Ureter (tissue), 1 donor: ENCODE results near the gene WDSUB1. TPM values are rescaled to one million over a fixed set of nuclear protein-coding genes. Genes with fewer than 3 reads are reported as not detected.

Source experiments
- DNase-seq: peaks from one replicate; pipeline ENCODE4 v3.0.0-alpha.2; 2020; ENCODE audit warnings: low spot score
- total RNA-seq: library from RNA; stranded (reverse); gene quantifications from one replicate; pipeline ENCODE4 v1.2.4, GENCODE V29; 2023
- donor health status: DM: yes; HTN: yes; CAD: no.

The WDSUB1 gene
- total RNA-seq, 1 donor from 2014 or later: 12.8 TPM

- no peak for DNase-seq
These were observed 87.3 kb downstream of the WDSUB1 start for GRCh38 chr2:159199236-159199635.

DNA sequence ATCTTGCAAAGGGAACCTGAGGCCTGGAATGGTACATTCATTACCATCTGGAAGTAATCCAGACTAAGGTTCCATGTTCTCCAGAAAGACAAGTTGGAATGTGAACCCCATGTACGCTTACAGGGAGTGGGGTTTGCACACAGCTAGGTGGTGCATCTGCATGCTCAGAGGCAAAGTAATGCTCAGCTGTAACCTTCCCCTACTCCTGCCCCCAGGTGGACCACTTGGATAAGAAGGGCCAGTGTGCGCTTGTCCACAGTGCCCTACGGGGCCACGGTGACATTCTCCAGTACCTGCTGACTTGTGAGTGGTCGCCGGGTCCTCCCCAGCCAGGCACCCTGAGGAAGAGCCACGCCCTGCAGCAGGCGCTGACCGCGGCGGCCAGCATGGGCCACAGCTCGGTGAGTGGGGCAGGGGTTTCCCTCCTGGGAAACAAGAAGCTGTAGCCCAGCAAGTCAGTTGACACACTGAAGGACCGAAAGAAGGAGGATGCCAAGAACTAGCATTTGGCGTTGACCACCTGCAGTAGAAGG, 90.0 kb downstream of the WDSUB1 start:
- no peak for DNase-seq

DNA sequence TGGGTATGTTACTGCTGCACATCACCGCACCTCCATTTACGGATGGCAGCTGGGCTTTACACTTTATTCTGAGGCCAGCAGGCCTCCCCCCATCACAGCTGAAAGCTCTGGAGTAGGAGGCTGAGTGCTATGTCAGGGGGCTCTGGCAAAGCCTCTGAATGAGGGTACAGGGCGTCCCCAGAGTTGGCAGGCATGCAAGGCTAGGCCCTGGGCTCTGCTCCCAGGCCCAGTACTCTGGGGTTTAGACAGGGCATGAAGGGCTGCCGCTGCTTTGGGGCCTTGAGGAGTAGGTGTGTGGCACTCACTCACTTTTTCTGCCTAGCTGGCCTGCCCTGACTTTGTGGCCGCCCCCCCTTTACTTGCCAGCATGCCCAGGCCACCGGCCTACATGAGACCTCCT, 90.8 kb downstream of the WDSUB1 start:
- DNase-seq: no peak

GRCh38 chr2:159194241-159194640, 92.3 kb downstream of the WDSUB1 start:
- DNase-seq: no peak

GRCh38 chr2:159193791-159194190, 92.7 kb downstream of the WDSUB1 start:
- DNase-seq: no peak

DNA sequence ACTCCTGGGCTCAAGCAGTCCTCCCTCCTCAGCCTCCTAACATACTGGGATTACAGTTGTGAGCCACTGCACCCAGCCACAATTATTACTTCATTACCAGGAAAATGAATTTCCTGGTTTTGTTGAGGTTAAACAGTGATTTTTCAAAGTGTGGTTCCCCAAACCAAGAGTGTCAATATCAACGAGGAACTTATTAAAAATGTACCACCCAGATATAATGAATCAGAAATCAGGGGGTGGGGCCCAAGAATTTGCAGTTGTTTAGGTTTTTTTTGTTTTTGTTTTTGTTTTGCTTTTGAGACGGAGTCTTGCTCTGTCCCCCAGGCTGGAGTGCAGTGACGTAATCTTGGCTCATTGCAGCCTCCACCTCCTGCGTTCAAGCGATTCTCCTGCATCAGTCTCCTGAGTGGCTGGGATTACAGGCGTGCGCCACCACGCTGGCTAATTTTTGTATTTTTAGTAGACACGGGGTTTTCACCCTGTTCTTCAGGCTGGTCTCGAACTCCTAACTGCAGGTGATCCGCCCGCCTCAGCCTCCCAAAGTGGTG, 94.1 kb downstream of the WDSUB1 start:
- no peak for DNase-seq

DNA sequence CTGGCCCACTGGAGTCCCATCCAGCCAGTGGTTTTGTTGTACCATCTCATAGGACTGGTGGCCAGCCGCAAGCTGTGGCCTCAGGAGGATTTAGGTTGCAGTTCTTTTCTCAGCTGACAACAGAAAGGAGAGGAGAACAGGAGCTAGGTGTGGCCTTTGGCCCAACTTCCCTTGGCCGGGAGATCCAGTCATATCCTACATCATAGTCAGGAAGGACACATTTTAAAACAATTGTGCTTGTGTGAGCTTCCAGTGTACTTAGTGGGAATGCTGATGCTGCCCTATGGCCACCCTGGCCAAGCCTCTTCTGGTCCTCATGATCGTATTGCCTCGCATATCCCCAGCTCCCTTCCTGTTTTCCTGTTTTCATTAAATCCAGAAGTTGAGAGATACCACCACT, 98.1 kb downstream of the WDSUB1 start:
- DNase-seq: no peak

- DNase-seq: no peak
These were observed 99.4 kb downstream of the WDSUB1 start for GRCh38 chr2:159187106-159187505.

- no peak for DNase-seq
These were observed 100.0 kb downstream of the WDSUB1 start for GRCh38 chr2:159186462-159186861.
